Measurements from ENCODE around the gene GABRB2.

Gene GABRB2

DNA sequence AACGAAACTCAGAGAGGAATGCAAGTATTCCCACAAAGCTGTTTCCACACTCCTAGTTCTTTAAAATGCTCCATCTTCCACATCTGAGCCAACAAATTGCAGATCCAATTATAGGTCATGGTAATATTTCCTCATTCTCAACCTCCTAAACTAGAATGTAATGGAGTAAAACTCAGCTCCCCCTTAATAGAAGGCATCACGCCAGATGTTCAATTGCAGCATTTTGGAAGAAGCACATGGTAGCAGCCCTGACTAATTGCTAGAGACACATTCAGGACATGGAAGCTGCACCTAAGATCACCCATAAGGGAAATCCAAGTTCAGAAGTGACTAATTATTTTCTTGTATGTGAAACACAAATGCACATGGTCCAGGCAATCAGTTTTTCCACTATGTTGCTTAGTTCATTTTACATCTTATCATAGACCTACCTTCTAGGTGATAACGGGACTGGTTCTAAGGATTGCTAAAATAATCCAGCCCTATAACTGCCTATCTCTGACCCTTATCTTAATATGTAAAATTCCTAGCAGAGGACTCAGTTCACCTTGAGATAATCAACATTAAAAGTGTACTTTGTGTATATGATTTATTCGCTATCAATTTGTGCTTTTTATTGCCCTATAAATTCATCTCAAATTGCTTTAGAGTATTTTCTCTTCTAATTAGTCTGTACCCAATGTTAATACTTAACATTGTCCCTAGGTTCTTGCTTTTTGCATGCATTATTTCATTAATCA is 75.1 kb downstream of the GABRB2 start:
- no peak for DNase-seq

DNA sequence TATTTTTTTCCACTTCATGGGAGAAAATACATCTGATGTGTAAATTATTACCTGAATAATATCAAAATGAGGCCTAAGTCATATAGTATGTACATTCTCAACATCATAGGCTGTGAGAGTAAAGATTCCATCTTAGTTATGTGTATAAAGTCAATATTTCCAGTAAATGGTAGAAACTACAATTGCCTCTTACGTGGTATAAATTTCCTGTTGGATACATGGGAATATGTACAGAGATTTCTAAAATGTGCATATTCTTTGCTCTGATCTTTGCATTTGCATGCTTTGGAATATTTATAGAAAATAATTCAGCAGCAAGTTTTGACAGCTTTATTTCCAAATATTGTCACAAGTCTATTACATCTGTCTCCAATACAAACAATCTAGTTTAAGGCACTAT is 78.8 kb downstream of the GABRB2 start:
- no peak for DNase-seq

GRCh38 chr5:161460741-161461140 is 85.8 kb downstream of the GABRB2 start:
- DNase-seq, result no peak

DNA sequence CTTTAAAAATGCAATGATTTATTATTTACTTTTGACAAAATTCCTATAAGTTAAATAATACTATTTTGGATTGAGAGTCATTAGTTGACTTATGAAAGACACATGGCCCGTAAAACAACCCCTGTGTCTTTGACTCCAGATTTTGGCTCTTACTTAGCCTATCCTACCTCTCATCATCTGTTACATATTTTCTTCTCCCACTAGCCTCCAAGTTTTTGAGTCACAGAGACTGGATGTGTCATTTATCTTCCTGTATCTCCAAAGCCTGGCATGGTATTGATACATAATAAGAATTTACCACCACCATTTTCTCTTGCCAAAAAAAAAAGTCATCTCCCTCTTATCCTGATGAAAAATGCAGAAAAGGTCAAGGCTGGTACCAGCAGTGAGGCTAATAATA is 99.9 kb downstream of the GABRB2 start:
- DNase-seq, result no peak

DNA sequence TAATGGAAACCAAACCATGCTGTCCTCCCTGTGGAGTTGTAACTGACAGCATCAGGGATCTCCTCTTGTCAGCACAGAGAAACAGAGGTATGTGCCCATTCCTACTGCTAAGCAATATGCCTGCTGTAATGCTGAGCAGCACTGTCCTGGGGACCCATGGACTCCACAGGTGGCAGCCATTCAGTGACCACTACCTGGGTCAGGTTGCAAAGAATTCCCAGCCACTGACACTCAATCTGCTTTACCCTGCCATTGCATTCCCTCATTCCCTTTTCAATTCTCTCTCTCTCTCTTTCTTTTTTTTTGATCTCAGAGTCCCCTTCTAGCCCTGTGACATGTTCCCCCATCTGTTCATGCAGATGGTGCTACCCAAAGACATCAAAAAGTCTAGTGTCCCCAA is 104.1 kb downstream of the GABRB2 start:
- DNase-seq, result no peak

- DNase-seq, result no peak
Observed at GRCh38 chr5:161432798-161433197, 113.7 kb downstream of the GABRB2 start.

GRCh38 chr5:161431963-161432362 is 114.6 kb downstream of the GABRB2 start:
- no peak for DNase-seq

- DNase-seq, result no peak
Observed at GRCh38 chr5:161421067-161421466, 125.5 kb downstream of the GABRB2 start.

GRCh38 chr5:161420521-161420920 is 126.0 kb downstream of the GABRB2 start:
- no peak for DNase-seq

DNA sequence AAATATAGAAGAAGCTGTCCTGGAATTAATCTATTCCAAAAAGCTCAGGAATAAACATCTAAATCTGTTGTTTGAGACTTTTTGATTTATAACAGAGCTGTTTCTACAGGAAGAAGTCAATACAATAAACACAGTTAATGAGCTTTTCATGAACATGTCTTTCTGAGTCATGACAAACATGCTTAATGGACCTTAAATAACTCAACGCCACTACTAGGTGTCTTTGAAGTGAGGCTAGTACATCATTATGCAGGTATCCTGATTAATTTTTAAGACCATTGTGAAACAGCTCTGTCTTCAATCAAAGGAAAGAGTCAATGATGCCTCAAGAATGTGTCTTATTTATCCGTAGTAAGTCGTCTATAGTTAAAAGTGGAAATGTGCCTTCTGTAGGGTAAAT is 131.6 kb downstream of the GABRB2 start:
- DNase-seq, result no peak

DNA sequence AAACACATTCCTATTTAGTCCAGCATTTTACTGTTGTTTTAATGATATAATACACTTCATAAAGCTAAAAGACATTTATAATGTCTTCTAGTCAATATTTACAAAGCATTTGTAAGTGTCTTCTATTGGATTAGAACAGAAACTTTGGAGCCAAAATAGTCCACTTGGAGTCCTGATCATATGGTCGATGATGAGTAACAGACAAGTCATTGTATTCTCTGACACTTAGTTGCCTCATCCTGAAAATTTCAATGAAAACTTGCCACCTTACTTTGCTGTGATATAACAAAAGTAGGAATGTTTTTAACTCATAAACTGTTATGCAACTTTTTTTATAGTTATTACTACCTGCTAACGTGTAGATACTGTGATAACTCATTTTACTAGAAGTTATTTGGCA is 132.5 kb downstream of the GABRB2 start:
- DNase-seq, result no peak

- DNase-seq, result no peak
Observed at GRCh38 chr5:161412792-161413191, 133.7 kb downstream of the GABRB2 start.

DNA sequence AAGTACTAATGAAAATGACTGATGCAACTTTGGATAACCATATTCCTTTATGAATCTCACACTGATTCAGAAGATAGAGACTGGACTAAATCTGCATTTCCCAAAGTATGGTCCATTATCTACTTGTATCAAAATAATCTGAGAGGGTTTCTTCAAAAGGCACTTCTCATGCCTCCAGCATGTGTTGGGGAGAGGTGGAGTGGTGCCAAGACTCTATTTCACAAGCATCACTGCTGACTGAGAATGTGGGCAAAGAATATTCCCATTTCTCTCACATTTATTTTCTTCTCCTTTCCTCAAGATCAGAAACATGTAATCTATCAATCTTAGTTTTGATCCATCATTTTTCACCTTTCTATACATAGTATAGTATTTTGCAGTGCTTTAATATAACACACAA is 135.4 kb downstream of the GABRB2 start:
- DNase-seq, result no peak

DNA sequence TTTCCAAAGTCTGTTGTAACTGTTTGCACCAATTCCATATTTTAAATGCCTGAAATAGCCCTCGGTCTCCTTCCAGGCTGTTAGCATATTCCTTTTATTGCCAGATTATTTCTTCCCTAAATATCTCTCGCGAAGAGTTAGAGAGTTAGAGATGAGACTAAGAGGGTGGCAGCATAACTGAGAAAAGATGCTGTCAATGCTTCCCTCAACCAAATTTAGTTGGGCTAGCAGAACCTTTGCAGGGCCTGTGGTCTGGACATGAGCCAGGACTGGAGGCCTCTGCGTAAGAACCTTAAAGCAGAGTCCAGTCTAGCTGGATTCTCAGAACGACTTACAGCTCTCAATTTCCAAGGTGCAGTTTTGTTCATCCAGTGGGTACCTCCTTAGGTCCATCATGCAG is 135.9 kb downstream of the GABRB2 start:
- DNase-seq, result no peak

DNA sequence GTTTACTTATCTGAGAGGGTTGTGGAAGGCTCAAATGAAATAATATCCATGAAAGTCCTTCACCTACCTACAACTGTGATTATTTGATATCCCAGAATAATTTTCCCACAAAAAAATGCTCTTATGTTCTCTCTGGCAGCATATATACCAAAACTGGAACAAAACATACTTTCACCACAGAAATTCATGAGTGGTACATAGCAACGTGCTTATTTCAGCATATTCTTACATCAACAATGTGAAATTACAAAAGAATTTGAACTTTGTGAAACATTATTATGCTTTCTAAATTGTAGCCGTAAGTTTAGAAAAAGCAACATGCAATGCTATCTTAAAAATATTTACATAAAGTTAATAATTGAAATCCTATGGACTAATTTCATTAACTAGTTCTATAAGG is 137.1 kb downstream of the GABRB2 start:
- no peak for DNase-seq

GRCh38 chr5:161406880-161407279 is 139.6 kb downstream of the GABRB2 start:
- no peak for DNase-seq

DNA sequence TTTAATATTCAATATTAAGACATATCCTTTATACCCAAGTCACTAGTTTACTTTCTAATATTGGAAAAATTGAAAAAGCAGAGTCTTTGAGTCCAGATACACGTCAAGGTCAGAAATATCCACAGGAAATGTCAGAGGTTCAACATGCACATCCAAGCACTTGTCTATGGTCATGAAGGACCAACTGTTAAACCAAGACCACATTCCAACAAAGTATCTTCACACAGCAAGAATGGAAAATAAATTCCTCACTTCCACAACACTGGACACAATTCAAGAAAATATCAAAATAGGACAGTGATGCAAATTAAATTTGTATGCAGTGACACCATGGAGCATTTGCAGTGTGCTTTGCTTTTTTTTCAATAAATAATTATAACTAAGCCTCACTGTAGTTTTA is 142.5 kb downstream of the GABRB2 start:
- DNase-seq, result no peak

DNA sequence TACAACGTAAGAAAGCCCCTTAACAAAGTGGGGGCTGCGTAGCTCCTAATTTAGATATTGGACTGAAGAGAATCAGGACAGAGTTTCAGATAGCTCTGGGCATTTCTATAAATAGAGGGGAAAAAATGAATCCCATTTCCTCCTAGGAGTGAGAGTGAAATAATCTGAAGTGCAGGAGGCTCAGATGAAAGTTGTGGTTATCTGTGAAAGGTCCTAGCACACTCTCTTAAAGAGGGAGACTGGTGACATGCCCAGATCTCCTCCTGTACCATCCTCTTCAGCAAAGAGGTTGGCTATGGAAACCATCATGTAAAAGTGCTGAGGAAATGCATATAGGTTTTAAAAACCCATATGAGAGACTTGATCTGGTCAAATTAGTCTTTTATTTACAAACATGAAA is 143.4 kb downstream of the GABRB2 start:
- no peak for DNase-seq

GRCh38 chr5:161400583-161400982 is 145.9 kb downstream of the GABRB2 start:
- no peak for DNase-seq

GRCh38 chr5:161399996-161400562 is 146.4 kb downstream of the GABRB2 start:
- no peak for DNase-seq

DNA sequence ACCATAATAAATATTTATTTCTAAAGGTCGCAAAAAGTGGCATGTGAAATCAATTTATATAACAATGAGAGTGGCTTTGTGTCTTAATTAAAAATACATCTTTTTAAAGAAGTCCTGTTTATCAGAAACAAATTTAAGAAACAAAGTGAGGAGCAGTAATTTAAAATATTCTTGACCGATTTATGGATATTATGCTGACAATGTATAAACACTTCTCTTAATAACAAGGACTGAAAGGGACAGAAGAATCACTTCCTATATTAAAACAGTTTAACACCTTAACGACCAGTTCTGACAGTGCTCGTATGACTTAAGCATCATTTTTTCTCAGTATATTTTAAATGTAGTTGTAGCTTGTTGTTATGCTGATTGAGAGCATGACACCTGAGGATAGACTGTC is 149.1 kb downstream of the GABRB2 start:
- no peak for DNase-seq

- no peak for DNase-seq
Observed at GRCh38 chr5:161396171-161396570, 150.4 kb downstream of the GABRB2 start.

GRCh38 chr5:161391724-161392123 is 154.8 kb downstream of the GABRB2 start:
- DNase-seq, result no peak

DNA sequence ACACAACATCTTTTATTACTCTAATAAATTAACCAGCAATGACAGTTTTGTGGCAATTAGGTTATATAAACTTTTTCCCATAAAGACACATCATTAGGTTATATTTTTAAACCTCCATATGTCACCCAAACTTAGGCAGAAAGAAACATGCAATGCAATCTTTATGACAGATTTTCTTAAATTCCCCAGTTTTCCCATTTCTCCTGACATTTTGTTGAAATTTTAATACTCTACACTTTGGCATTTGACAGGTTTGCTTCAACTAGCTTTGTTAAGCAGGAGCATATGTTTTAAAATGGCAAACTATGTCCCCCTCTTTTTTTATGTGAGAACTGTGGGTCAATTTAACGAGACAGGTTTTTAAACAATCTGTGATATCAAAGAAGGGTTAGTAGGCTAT is 155.5 kb downstream of the GABRB2 start:
- DNase-seq, result no peak

DNA sequence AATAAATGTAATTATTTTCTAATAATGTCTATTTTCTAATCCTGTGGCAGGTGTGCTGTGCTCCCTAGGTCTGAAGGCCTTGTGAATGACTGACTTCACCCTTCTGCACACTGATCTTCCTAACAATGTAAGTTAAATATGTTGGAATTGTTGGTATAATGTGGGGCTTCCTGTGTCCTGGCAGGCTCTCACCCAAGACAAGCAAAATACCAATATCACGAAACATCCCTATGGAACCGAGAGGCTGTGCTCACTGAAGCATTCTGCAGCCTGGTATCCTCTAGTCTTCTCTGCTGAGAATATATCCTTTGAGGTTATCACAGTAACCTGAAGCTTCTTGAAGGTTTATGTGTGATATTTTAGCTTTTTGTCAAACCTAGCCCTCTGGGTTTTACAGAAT is 159.4 kb downstream of the GABRB2 start:
- DNase-seq, result no peak

Measured in NCI-H1930 (cell line).